Thoracic aorta (tissue), 2 donors: ENCODE measurements around the gene HOMER1. TPM values are rescaled to one million over a fixed set of nuclear protein-coding genes. Genes with fewer than 3 reads are reported as not detected.

ENCODE experiments used
- ATAC-seq: fragments of 150-250 bp; one replicate; pipeline ENCODE4 v1.8.0; 2017; ENCODE audit warnings: low read depth; ENCODE audit not compliant: insufficient number of reproducible peaks, low FRiP score
- DNase-seq: peaks from one replicate; pipeline ENCODE4 v3.0.0-alpha.2; 2020; ENCODE audit warnings: low spot score
- H3K27ac ChIP-seq, 2 donors: fragments of 200-600 bp; sonication (generic); 1 replicate in 1 of 2; 2 replicates in 1 of 2; pipeline ENCODE4 v1.5.1; 2016; ENCODE audit warnings: mild to moderate bottlenecking in 2 of 2, moderate library complexity in 2 of 2
- H3K27me3 ChIP-seq: fragments of 200-600 bp; sonication (generic); replicated peaks from 2 replicates; pipeline ENCODE4 v1.6.0; 2016; ENCODE audit warnings: mild to moderate bottlenecking; ENCODE audit not compliant: insufficient read depth
- H3K36me3 ChIP-seq: fragments of 200-600 bp; sonication (generic); one replicate; pipeline ENCODE4 v1.5.1; 2016
- H3K4me1 ChIP-seq, 2 donors: fragments of 200-600 bp; sonication (generic); 1 replicate in 1 of 2; 2 replicates in 1 of 2; pipeline versions ENCODE4 v1.5.1 to v1.6.0; 2016; ENCODE audit warnings: low read depth in 2 of 2, mild to moderate bottlenecking in 1 of 2; ENCODE audit not compliant: control insufficient read depth in 1 of 2
- H3K4me3 ChIP-seq: fragments of 200-600 bp; sonication (generic); 2 replicates; pipeline ENCODE4 v1.5.1; 2016; ENCODE audit warnings: mild to moderate bottlenecking
- H3K9me3 ChIP-seq: fragments of 200-600 bp; sonication (generic); 2 replicates; pipeline ENCODE4 v1.5.1; 2016
- CTCF ChIP-seq: fragments of 200-600 bp; sonication (generic); IDR thresholded peaks from one replicate; pipeline ENCODE4 v1.5.1; 2019; ENCODE audit warnings: antibody characterized with exemption
- total RNA-seq, 2 donors: library from RNA; depleted of rRNA; stranded (reverse); fragments of >200 nt; gene quantifications; one replicate each; pipeline versions ENCODE4 v1.1.0 to v1.2.3, GENCODE V29; 2016

Gene HOMER1
- total RNA-seq, 2 donors from 2014 or later = 2.4 to 7.8 TPM

DNA sequence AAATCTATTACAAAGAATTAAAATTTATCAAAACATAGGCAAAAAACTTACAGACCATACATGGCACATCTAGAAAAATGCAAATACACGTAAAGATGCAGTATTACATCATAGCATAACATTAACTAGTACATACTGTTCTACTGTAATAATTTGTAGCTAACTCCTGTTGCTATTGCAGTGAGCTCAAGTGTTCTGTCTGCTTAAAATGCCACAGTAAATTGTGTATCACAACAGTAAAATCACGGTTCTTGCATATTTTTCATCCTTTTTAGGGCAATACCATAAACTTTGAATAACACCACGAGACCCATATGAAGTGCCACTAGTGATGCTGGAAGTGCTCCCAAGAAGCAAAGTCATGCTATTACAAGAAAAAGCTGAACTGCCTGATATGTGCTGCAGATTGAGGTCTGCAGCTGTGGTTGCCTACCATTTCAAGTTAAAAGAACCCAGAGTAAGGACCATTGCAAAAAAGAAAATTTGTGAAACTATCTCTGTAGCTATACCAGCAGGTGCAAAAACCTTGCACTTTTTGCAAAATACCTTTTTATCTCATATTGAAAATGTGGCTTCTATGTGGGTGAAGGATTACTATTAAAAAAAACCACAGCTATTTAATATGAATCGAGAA is 14.2 kb downstream of the HOMER1 start:
- Histone ChIP-seq H3K27me3 (no peaks in the 10 kb centered on the region), H3K36me3 (no peaks in the 10 kb centered on the region), H3K4me3 (no peak overlapping the region), H3K4me1 (no peaks in the 10 kb centered on the region), H3K27ac (no peak overlapping the region), H3K9me3 (no peaks in the 10 kb centered on the region)
- DNase-seq (no peak), ATAC-seq (no peak)
- TF ChIP-seq CTCF = no peak

- TF ChIP-seq CTCF = no peak
- Histone ChIP-seq H3K27me3 (no peaks in the 10 kb centered on the region), H3K27ac (no peak overlapping the region), H3K9me3 (no peaks in the 10 kb centered on the region), H3K4me1 (peaks cover 0 to 2% of the 10 kb centered on the region in 2 donors), H3K4me3 (no peak overlapping the region), H3K36me3 (no peaks in the 10 kb centered on the region)
- no peak for DNase-seq
- ATAC-seq = no peak
Observed at GRCh38 chr5:79495311-79495710, 18.6 kb downstream of the HOMER1 start.

DNA sequence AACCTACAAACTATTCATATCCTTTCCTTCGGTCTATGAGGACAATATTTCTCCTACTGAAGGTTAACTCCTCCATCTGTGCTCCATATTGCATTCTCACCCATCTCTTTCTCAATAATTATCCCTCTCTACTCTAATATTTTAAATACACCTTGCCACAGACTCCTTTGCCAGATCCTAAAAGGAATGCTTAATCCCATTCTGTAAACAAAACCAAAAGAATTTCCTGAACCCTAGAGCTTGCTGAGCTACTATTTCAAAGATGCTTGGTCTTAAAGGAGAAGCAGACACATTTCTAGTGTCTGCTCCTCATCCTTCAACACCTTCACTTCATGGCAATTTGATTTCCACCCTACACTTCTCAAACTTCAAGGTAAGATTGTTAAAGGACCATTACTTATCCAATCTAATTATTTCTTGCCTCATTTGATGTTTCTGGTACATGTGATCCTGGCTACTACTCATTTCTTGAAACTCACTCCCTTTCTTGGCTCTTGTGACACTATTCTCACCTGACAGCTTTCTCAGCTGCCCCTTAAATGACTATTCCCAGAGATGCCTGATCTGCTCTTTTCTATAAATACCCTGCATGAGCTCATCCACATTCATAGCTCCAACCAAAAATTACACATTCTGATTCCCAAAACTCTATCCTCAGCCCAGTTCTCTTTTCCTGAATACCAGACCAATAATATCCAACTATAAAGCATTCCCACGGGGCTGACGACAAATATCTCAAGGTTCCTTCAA is 20.2 kb downstream of the HOMER1 start:
- DNase-seq (no peak), ATAC-seq (no peak)
- no peak overlapping the region for H3K4me3 ChIP-seq
- H3K27ac ChIP-seq = no peak overlapping the region
- H3K4me1 ChIP-seq = peaks cover 0 to 2% of the 10 kb centered on the region in 2 donors
- no peak for TF ChIP-seq CTCF
- H3K9me3 ChIP-seq = no peaks in the 10 kb centered on the region
- H3K36me3 ChIP-seq = no peaks in the 10 kb centered on the region
- no peaks in the 10 kb centered on the region for H3K27me3 ChIP-seq

DNA sequence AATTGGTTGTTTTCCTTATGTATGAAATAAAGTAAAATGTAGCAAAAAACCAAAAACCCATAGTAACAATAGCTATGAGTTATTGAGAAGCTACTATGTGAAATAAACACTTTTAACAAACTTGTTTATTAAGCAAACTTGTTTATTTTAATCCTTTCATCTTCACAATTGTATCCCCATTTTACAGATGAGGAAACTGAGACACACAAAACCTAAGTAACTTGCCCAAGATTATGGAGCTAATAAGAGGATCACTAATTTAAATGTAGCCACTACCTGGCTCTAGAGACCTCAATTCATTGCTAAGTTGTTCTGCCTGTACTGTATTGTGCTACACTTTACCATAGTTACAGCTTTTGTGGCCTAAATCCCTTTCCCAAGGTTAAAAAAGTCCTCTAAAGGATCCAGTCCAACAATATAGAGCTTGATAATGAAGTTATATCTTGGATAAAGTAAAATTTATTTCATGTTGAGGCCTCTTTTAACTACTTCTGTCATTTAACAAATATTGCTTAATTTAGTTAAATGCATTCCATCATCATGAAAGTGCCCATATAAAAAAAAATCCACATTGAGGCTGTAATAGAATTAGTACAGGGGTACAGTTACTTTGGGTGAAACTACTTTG is 22.1 kb downstream of the HOMER1 start:
- Histone ChIP-seq H3K27me3 (no peaks in the 10 kb centered on the region), H3K4me3 (no peak overlapping the region), H3K36me3 (no peaks in the 10 kb centered on the region), H3K27ac (no peak overlapping the region), H3K4me1 (peaks cover 0 to 2% of the 10 kb centered on the region in 2 donors), H3K9me3 (no peaks in the 10 kb centered on the region)
- ATAC-seq = no peak
- no peak for DNase-seq
- no peak for TF ChIP-seq CTCF

- H3K4me1 ChIP-seq = peaks cover 0 to 2% of the 10 kb centered on the region in 2 donors
- H3K27ac ChIP-seq = no peak overlapping the region
- DNase-seq (no peak), ATAC-seq (no peak)
- H3K27me3 ChIP-seq = no peaks in the 10 kb centered on the region
- no peak for TF ChIP-seq CTCF
- no peaks in the 10 kb centered on the region for H3K36me3 ChIP-seq
- no peaks in the 10 kb centered on the region for H3K9me3 ChIP-seq
- no peak overlapping the region for H3K4me3 ChIP-seq
Observed at GRCh38 chr5:79490323-79490936, 23.5 kb downstream of the HOMER1 start.
